GM12872 (cell line): ENCODE data around the gene TCP1.

Source experiments
- CTCF ChIP-seq: IDR thresholded peaks from 3 replicates; pipeline ENCODE4 v1.5.1; 2011; ENCODE audit warnings: low read depth, mild to moderate bottlenecking, low read length, moderate library complexity; ENCODE audit not compliant: insufficient read depth

The TCP1 gene

GRCh38 chr6:159800141-159800865, 10.9 kb upstream of the TCP1 start, which contains the start of gene PNLDC1:
Gene PNLDC1 (plus strand): TSS chr6:159800276. CDS start chr6:159800308, 32 bp downstream.
- TF ChIP-seq CTCF, result no peak

GRCh38 chr6:159797554-159797953, 8.2 kb upstream of the TCP1 start:
- no peak for TF ChIP-seq CTCF

- no peak for TF ChIP-seq CTCF
These were observed 1.7 kb upstream of the TCP1 start for GRCh38 chr6:159790956-159791598.

- TF ChIP-seq CTCF, result no peak
These were observed 950 bp upstream of the TCP1 start, which contains the start of gene MRPL18 for GRCh38 chr6:159790149-159790955. Gene MRPL18 (plus strand): TSS chr6:159790467. CDS start chr6:159790588, 121 bp downstream.

GRCh38 chr6:159788753-159789376, 537 bp downstream of the TCP1 start:
- TF ChIP-seq CTCF, result no peak

GRCh38 chr6:159788276-159788675, 1.1 kb downstream of the TCP1 start:
- TF ChIP-seq CTCF, result no peak
